ENCODE measurements around the gene MPO. TPM values are rescaled to one million over a fixed set of nuclear protein-coding genes. Genes with fewer than 3 reads are reported as not detected.

MPO gene
- polyA plus RNA-seq, 2 of the 4 experiments (the other 2 are of a cell fraction) = not detected

GRCh38 chr17:58239987-58240386 is 40.7 kb downstream of the MPO start:
- no peak for TF ChIP-seq BCL3 (IDR thresholded peaks at IDR 0.05)
- TF ChIP-seq CBX2 (IDR thresholded peaks at IDR 0.05; ENCODE audit: borderline replicate concordance, low read depth) = no peak
- TF ChIP-seq TP53 (CRISPR knock-in tag; IDR thresholded peaks at IDR 0.05) = no peak
- TF ChIP-seq HOXB13 (CRISPR knock-in tag; IDR thresholded peaks at IDR 0.05; ENCODE audit: low read depth) = no peak
- TF ChIP-seq JUNB (IDR thresholded peaks at IDR 0.05) = no peak
- TF ChIP-seq FOSB (CRISPR knock-in tag; IDR thresholded peaks at IDR 0.05) = no peak
- TF ChIP-seq CBX8 (IDR thresholded peaks at IDR 0.05) = no peak
- no peak for TF ChIP-seq MYC (IDR thresholded peaks at IDR 0.05; ENCODE audit: borderline replicate concordance, low read length)
- TF ChIP-seq USF2 (IDR thresholded peaks at IDR 0.05) = no peak
- no peak for TF ChIP-seq ZSCAN20 (CRISPR knock-in tag; IDR thresholded peaks at IDR 0.05)
- no peak for TF ChIP-seq MAX (IDR thresholded peaks at IDR 0.05)
- TF ChIP-seq PBX3 (IDR thresholded peaks at IDR 0.05) = no peak
- TF ChIP-seq EP300 (IDR thresholded peaks at IDR 0.05) = no peak
- no peak for TF ChIP-seq MAFK (IDR thresholded peaks at IDR 0.05; ENCODE audit: partially characterized antibody)
- no peak for TF ChIP-seq BHLHE40 (IDR thresholded peaks at IDR 0.05; ENCODE audit: low read depth, low read length)
- no peak for TF ChIP-seq POLR2A (IDR thresholded peaks at IDR 0.05; ENCODE audit: low read length)
- TF ChIP-seq RAD21 (conservative IDR thresholded peaks at IDR 0.05 in 1 of 2, IDR thresholded peaks at IDR 0.05 in 1 of 2) = no peak
- no peak for TF ChIP-seq KDM5A (IDR thresholded peaks at IDR 0.05)
- Histone ChIP-seq H3K4me2 (no peak overlapping the region), H3K9me3 (no peaks in the 10 kb centered on the region), H3K4me3 (no peak overlapping the region), H3K4me1 (no peaks in the 10 kb centered on the region), H3K27ac (no peak overlapping the region)
- CTCF ChIA-PET = interaction anchor here (4.3 to 5.7 kb wide), 2 partner anchors 9 to 12 kb away, joined by 23 to 68 read pairs; no protein-coding TSS in a partner anchor
- WGBS (ENCODE audit: missing lambda C conversion rate) = 39% methylated on average over 1 of the region's 1 CpG
- POLR2A ChIA-PET = no interaction called here
- ATAC-seq (no peak), DNase-seq (ENCODE audit: low read depth in 1 of 2, low spot score in 1 of 2) (no peak), FAIRE-seq (no peak)

GRCh38 chr17:58238147-58238634 is 42.5 kb downstream of the MPO start, which contains the start of gene LPO:
Gene LPO (plus strand): TSS chr17:58238584. CDS start chr17:58242980, 4,396 bp downstream.
- no peak for DNase-seq (ENCODE audit: low read depth in 1 of 2, low spot score in 1 of 2)
- Histone ChIP-seq H3K4me1 (no peaks in the 10 kb centered on the region), H3K9me3 (no peaks in the 10 kb centered on the region), H3K27ac (no peak within 1 kb of the TSS), H3K4me3 (no peak within 1 kb of the TSS), H3K4me2 (no peak within 1 kb of the TSS)
- CTCF ChIA-PET = interaction anchor here (0.6 to 5.7 kb wide), 8 partner anchors 10 to 79 kb away, joined by 3 to 68 read pairs (median 4); partner anchors contain the start of gene MKS1
- no peak for FAIRE-seq
- TF ChIP-seq ZFP36 (IDR thresholded peaks at IDR 0.05; ENCODE audit: borderline replicate concordance, partially characterized antibody) (no peak), JUN (IDR thresholded peaks at IDR 0.05) (no peak), HOXA7 (CRISPR knock-in tag; IDR thresholded peaks at IDR 0.05) (no peak), ZSCAN20 (CRISPR knock-in tag; IDR thresholded peaks at IDR 0.05) (no peak), PHF8 (IDR thresholded peaks at IDR 0.05; ENCODE audit: borderline replicate concordance, low read depth) (no peak), REST (IDR thresholded peaks at IDR 0.05) (no peak), E2F6 (IDR thresholded peaks at IDR 0.05; ENCODE audit: borderline replicate concordance, low read depth) (no peak)
- no peak for ATAC-seq
- WGBS (ENCODE audit: missing lambda C conversion rate) = 36% methylated on average over 5 of the region's 5 CpGs
- POLR2A ChIA-PET = no interaction called here

Measured in A549 (cell line).